ENCODE data around the gene LTBP4. TPM values are rescaled to one million over a fixed set of nuclear protein-coding genes. Genes with fewer than 3 reads are reported as not detected.

The LTBP4 gene
- total and polyA plus RNA-seq, 2 donors (not counting 3 experiments of a cell fraction or from before 2014, with no cell fraction given) = 25.9 to 38.0 TPM

DNA sequence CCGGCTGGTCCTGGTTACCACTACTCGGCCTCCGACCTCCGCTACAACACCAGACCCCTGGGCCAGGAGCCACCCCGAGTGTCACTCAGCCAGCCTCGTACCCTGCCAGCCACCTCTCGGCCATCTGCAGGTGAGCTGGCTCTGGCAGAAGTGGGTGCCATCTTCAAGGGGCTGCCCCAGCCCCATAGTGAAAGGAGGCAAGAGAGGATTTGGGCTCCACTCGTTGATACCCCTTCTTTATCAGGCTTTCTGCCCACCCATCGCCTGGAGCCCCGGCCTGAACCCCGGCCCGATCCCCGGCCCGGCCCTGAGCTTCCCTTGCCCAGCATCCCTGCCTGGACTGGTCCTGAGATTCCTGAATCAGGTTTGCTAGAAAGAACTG lies 7.1 kb downstream of the LTBP4 start:
- TF ChIP-seq GATA2 (IDR thresholded peaks at IDR 0.05; ENCODE audit: insufficient read depth, insufficient read length, low read depth, low read length) = no peak
- TF ChIP-seq, protein P1, sequence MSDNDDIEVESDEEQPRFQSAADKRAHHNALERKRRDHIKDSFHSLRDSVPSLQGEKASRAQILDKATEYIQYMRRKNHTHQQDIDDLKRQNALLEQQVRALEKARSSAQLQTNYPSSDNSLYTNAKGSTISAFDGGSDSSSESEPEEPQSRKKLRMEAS (IDR thresholded peaks at IDR 0.05; ENCODE audit: insufficient read depth, insufficient read length) = no peak
- Histone ChIP-seq H3K27ac (ENCODE audit: insufficient read depth, low read depth, low read length) (no peak overlapping the region), H3K27me3 (ENCODE audit: control insufficient read depth in 2 of 2, insufficient read depth in 2 of 2, low read length in 2 of 2) (no peaks in the 10 kb centered on the region), H3K4me2 (ENCODE audit: insufficient read depth, low read length) (no peak overlapping the region), H3K36me3 (ENCODE audit: control insufficient read depth in 2 of 2, extremely low read depth in 1 of 2, insufficient read depth in 2 of 2, low read length in 2 of 2) (no peaks in the 10 kb centered on the region), H3K9ac (replicated peaks; ENCODE audit: extremely low read depth, insufficient read depth, low read length) (no peak overlapping the region), H3K9me3 (replicated peaks; ENCODE audit: control insufficient read depth, insufficient read depth, low read length) (no peaks in the 10 kb centered on the region), H3K4me3 (replicated peaks in 1 of 3; ENCODE audit: insufficient read depth in 1 of 3, low read depth in 1 of 3, low read length in 3 of 3) (no peak overlapping the region), H3K79me2 (ENCODE audit: control insufficient read depth, insufficient read depth, low read length) (no peaks in the 10 kb centered on the region), H4K20me1 (replicated peaks; ENCODE audit: control insufficient read depth, extremely low read depth, insufficient read depth, low read length) (no peaks in the 10 kb centered on the region), H2AFZ (ENCODE audit: low read depth, low read length) (no peak overlapping the region), H3K4me1 (ENCODE audit: control insufficient read depth, extremely low read depth, insufficient read depth, low read length) (peaks cover 28% of the 10 kb centered on the region), H3K9me1 (replicated peaks; ENCODE audit: control insufficient read depth, extremely low read depth, insufficient read depth, low read length) (no peaks in the 10 kb centered on the region)
- no peak for DNase-seq (ENCODE audit: low read depth, low spot score)
- ChIA-PET CTCF (interaction anchor here (11.0 kb wide), 1 partner anchor 27 kb away, joined by 126 read pairs; no protein-coding TSS in a partner anchor), POLR2A (no interaction called here)
- intact Hi-C loops (cut with micrococcal nuclease) (no loop called here), dilution Hi-C loops (cut with MboI; ENCODE audit: extremely low pct_ligation_motif_present, low sequenced_read_pairs) (no loop called here)
- FAIRE-seq = no peak
- no TSS peak for BruUV-seq (replicated peaks)

DNA sequence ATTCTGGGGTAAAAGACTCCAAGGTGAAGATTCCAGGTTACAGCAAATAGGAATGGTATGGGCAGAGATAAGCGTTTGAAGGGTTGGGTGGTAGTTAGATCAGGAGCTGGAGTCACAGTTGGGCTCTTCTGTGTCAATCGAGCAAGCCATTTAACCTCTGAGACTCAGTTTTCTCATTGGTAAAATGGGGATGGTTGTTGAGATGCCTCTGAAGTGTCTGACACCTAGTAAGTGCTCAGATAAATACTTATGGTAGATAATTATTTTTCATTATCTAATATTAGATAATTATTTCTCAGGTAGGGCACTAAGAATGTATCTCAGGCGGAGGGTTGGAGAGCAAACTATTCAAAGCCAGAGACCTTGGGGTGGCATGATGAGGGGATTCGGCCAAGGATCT lies 7.8 kb downstream of the LTBP4 start:
- Histone ChIP-seq H3K36me3 (ENCODE audit: control insufficient read depth in 2 of 2, extremely low read depth in 1 of 2, insufficient read depth in 2 of 2, low read length in 2 of 2) (no peaks in the 10 kb centered on the region), H3K9ac (replicated peaks; ENCODE audit: extremely low read depth, insufficient read depth, low read length) (no peak overlapping the region), H3K4me2 (ENCODE audit: insufficient read depth, low read length) (no peak overlapping the region), H3K9me3 (replicated peaks; ENCODE audit: control insufficient read depth, insufficient read depth, low read length) (no peaks in the 10 kb centered on the region), H3K4me1 (ENCODE audit: control insufficient read depth, extremely low read depth, insufficient read depth, low read length) (peaks cover 27% of the 10 kb centered on the region), H3K27me3 (ENCODE audit: control insufficient read depth in 2 of 2, insufficient read depth in 2 of 2, low read length in 2 of 2) (no peaks in the 10 kb centered on the region), H3K27ac (ENCODE audit: insufficient read depth, low read depth, low read length) (no peak overlapping the region), H2AFZ (ENCODE audit: low read depth, low read length) (no peak overlapping the region), H3K9me1 (replicated peaks; ENCODE audit: control insufficient read depth, extremely low read depth, insufficient read depth, low read length) (no peaks in the 10 kb centered on the region), H4K20me1 (replicated peaks; ENCODE audit: control insufficient read depth, extremely low read depth, insufficient read depth, low read length) (no peaks in the 10 kb centered on the region), H3K4me3 (replicated peaks in 1 of 3; ENCODE audit: insufficient read depth in 1 of 3, low read depth in 1 of 3, low read length in 3 of 3) (no peak overlapping the region), H3K79me2 (ENCODE audit: control insufficient read depth, insufficient read depth, low read length) (no peaks in the 10 kb centered on the region)
- ChIA-PET POLR2A (no interaction called here), CTCF (interaction anchor here (11.0 kb wide), 1 partner anchor 26 kb away, joined by 126 read pairs; no protein-coding TSS in a partner anchor)
- intact Hi-C loops (cut with micrococcal nuclease) = no loop called here
- dilution Hi-C loops (cut with MboI; ENCODE audit: extremely low pct_ligation_motif_present, low sequenced_read_pairs) = no loop called here
- no TSS peak for BruUV-seq (replicated peaks)
- FAIRE-seq (no peak), DNase-seq (ENCODE audit: low read depth, low spot score) (no peak)
- TF ChIP-seq FOS (IDR thresholded peaks at IDR 0.05; ENCODE audit: borderline replicate concordance, insufficient read depth, low read length) (no peak), GATA2 (IDR thresholded peaks at IDR 0.05; ENCODE audit: insufficient read depth, insufficient read length, low read depth, low read length) (no peak), JUN (IDR thresholded peaks at IDR 0.05; ENCODE audit: borderline replicate concordance, insufficient read depth, insufficient read length, low read depth) (no peak)
- TF ChIP-seq, protein P2, sequence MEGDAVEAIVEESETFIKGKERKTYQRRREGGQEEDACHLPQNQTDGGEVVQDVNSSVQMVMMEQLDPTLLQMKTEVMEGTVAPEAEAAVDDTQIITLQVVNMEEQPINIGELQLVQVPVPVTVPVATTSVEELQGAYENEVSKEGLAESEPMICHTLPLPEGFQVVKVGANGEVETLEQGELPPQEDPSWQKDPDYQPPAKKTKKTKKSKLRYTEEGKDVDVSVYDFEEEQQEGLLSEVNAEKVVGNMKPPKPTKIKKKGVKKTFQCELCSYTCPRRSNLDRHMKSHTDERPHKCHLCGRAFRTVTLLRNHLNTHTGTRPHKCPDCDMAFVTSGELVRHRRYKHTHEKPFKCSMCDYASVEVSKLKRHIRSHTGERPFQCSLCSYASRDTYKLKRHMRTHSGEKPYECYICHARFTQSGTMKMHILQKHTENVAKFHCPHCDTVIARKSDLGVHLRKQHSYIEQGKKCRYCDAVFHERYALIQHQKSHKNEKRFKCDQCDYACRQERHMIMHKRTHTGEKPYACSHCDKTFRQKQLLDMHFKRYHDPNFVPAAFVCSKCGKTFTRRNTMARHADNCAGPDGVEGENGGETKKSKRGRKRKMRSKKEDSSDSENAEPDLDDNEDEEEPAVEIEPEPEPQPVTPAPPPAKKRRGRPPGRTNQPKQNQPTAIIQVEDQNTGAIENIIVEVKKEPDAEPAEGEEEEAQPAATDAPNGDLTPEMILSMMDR (IDR thresholded peaks at IDR 0.05; ENCODE audit: extremely low read depth in 1 of 2, insufficient read depth in 1 of 2, low read depth in 1 of 2, low read length in 2 of 2) = no peak

All from endothelial cell of umbilical vein (primary cell).